Stomach (tissue), 9 donors: Measurements from ENCODE around the gene NOS3. TPM values are rescaled to one million over a fixed set of nuclear protein-coding genes. Genes with fewer than 3 reads are reported as not detected.

Experiments
- DNase-seq, 2 donors: peaks; one replicate each; pipeline versions ENCODE4 v3.0.0 to v3.0.0-alpha.2; 2013 to 2019
- H3K27ac ChIP-seq, 5 donors: fragments of 200-600 bp in 4 of 5; sonication (generic) in 4 of 5; one replicate each; pipeline ENCODE4 v1.5.1; 2013 to 2019; ENCODE audit warnings: mild to moderate bottlenecking in 1 of 5, moderate library complexity in 1 of 5
- H3K27me3 ChIP-seq, 3 donors: fragments of 200-600 bp; sonication (generic); one replicate each; pipeline ENCODE4 v1.5.1; 2017 to 2019; ENCODE audit warnings: mixed run types in 1 of 3
- H3K36me3 ChIP-seq, 4 donors: fragments of 200-600 bp; sonication (generic); 1 replicate in 3 of 4; 2 replicates in 1 of 4; pipeline ENCODE4 v1.5.1; 2016 to 2019
- H3K4me1 ChIP-seq, 4 donors: fragments of 200-600 bp; sonication (generic); one replicate each; pipeline ENCODE4 v1.5.1; 2016 to 2019
- H3K4me3 ChIP-seq, 4 donors: fragments of 200-600 bp; sonication (generic) in 3 of 4; one replicate each; pipeline ENCODE4 v1.5.1; 2016 to 2019; ENCODE audit warnings: mild to moderate bottlenecking in 1 of 4
- H3K9me3 ChIP-seq, 4 donors: fragments of 200-600 bp; sonication (generic); one replicate each; pipeline ENCODE4 v1.5.1; 2016 to 2019
- CTCF ChIP-seq, 7 experiments: fragments of 450-650 bp in 4 of 7; fragments of 200-600 bp in 3 of 7; sonication (generic) in 3 of 7; IDR thresholded peaks; one replicate each; pipeline ENCODE4 v1.5.1; 2016 to 2019; ENCODE audit warnings: antibody characterized with exemption in 7 of 7, control low read depth in 2 of 7, mild to moderate bottlenecking in 1 of 7
- EP300 ChIP-seq: sonication (generic); formaldehyde crosslinking; IDR thresholded peaks from one replicate; pipeline ENCODE4 v1.6.1; 2017; ENCODE audit warnings: antibody characterized with exemption
- POLR2A ChIP-seq, 4 donors: fragments of 450-650 bp; IDR thresholded peaks; one replicate each; pipeline ENCODE4 v1.6.1; 2016; ENCODE audit warnings: antibody characterized with exemption in 4 of 4, control low read depth in 2 of 4, mild to moderate bottlenecking in 1 of 4, moderate library complexity in 1 of 4
- POLR2AphosphoS5 ChIP-seq, 3 donors: sonication (generic); formaldehyde crosslinking; IDR thresholded peaks; one replicate each; pipeline ENCODE4 v1.6.1; 2016; ENCODE audit warnings: antibody characterized with exemption in 3 of 3
- WGBS, 5 donors: extraction: QIAGEN DNeasy Blood & Tissue Kit in 3 of 5; methylation state at CpG; one replicate each; pipeline versions ENCODE4 v1.1.5 to v1.1.7; 2013 to 2018; 5-methylcytosine and 5-hydroxymethylcytosine counted together
- intact Hi-C: fragments of 100-400 bp; cut with DNase I; formaldehyde crosslinking; loops from one replicate; pipeline ENCODE4 v1.15.1; 2023; ENCODE audit warnings: low total_unique reads
- polyA plus RNA-seq, 3 donors: library from polyadenylated mRNA; stranded (reverse); fragments of 200-250 nt; gene quantifications; one replicate each; pipeline ENCODE4 v1.2.3, GENCODE V29; 2013
- total RNA-seq, 5 donors: library from RNA; depleted of rRNA; stranded (reverse); fragments of >200 nt; gene quantifications; one replicate each; pipeline versions ENCODE4 v1.1.0 to v1.2.3, GENCODE V29; 2014 to 2016
- donor health status: healthy with polysubstance abuse.
- donor health status: Bipolar disorder and iron deficiency.
- donor health status: healthy.

NOS3 gene
- total and polyA plus RNA-seq, 8 donors, result 2.5 to 45.1 (median 7.5) TPM

- peak; percentile 55 to 81 for DNase-seq
- WGBS, 5 donors, result 0 to 14% (median 2%) methylated on average over 14 to 89 of the region's 89 CpGs
- H3K9me3 ChIP-seq, result no peaks in the 10 kb centered on the region
- H3K36me3 ChIP-seq, result no peaks in the 10 kb centered on the region
- H3K4me1 ChIP-seq, result peaks cover 45 to 97% (median 83%) of the 10 kb centered on the region in 4 donors
- peak overlapping the region; percentile 47 to 63 (median 48) for H3K4me3 ChIP-seq
- intact Hi-C loops, result no loop called here
- TF ChIP-seq POLR2AphosphoS5 (IDR thresholded peaks at IDR 0.05) (peak in 2 of 3 donors; percentile 17 to 24), EP300 (no peak), POLR2A (IDR thresholded peaks at IDR 0.05) (no peak), CTCF (IDR thresholded peaks at IDR 0.05) (peak in 3 of 7 experiments; percentile 11 to 37 (median 19))
- peak overlapping the region; percentile 34 to 87 (median 68) for H3K27ac ChIP-seq
- H3K27me3 ChIP-seq, result peaks cover 0 to 95% (median 60%) of the 10 kb centered on the region in 3 donors
Observed at GRCh38 chr7:150974468-150975391, 16.1 kb upstream of the NOS3 start.

GRCh38 chr7:150975536-150976319 is 15.1 kb upstream of the NOS3 start:
- no peak for DNase-seq
- peak overlapping the region; percentile 47 to 63 (median 52) for H3K4me3 ChIP-seq
- 62 to 73% (median 69%) methylated on average over 9 of the region's 9 CpGs for WGBS, 5 donors
- peaks cover 0 to 96% (median 60%) of the 10 kb centered on the region in 3 donors for H3K27me3 ChIP-seq
- peak overlapping the region; percentile 34 to 87 (median 68) for H3K27ac ChIP-seq
- H3K9me3 ChIP-seq, result no peaks in the 10 kb centered on the region
- intact Hi-C loops, result no loop called here
- peaks cover 45 to 91% (median 78%) of the 10 kb centered on the region in 4 donors for H3K4me1 ChIP-seq
- no peaks in the 10 kb centered on the region for H3K36me3 ChIP-seq
- TF ChIP-seq POLR2AphosphoS5 (IDR thresholded peaks at IDR 0.05) (no peak), POLR2A (IDR thresholded peaks at IDR 0.05) (no peak)

- peak in 1 of 3 donors; percentile 32 for TF ChIP-seq POLR2AphosphoS5 (IDR thresholded peaks at IDR 0.05)
- TF ChIP-seq EP300, result no peak
- Histone ChIP-seq H3K27ac (peak overlapping the region; percentile 18 to 87 (median 68)), H3K36me3 (no peaks in the 10 kb centered on the region), H3K9me3 (no peaks in the 10 kb centered on the region), H3K4me1 (peaks cover 45 to 81% (median 67%) of the 10 kb centered on the region in 4 donors), H3K4me3 (peak overlapping the region; percentile 48 to 56 (median 50)), H3K27me3 (peaks cover 0 to 96% (median 66%) of the 10 kb centered on the region in 3 donors)
- intact Hi-C loops, result no loop called here
- no peak for DNase-seq
- WGBS, 5 donors, result 44 to 56% (median 54%) methylated on average over 11 to 13 of the region's 13 CpGs
Observed at GRCh38 chr7:150976529-150977381, 14.1 kb upstream of the NOS3 start.

- WGBS, 5 donors, result 4 to 20% (median 8%) methylated on average over 16 to 62 of the region's 62 CpGs
- H3K36me3 ChIP-seq, result no peaks in the 10 kb centered on the region
- peaks cover 0 to 88% (median 67%) of the 10 kb centered on the region in 3 donors for H3K27me3 ChIP-seq
- H3K27ac ChIP-seq, result peak overlapping the region; percentile 18 to 87 (median 68)
- H3K9me3 ChIP-seq, result no peaks in the 10 kb centered on the region
- intact Hi-C loops, result no loop called here
- DNase-seq, result peak in 1 of 2 donors; percentile 60
- peak overlapping the region; percentile 48 to 56 (median 50) for H3K4me3 ChIP-seq
- peaks cover 45 to 73% (median 62%) of the 10 kb centered on the region in 4 donors for H3K4me1 ChIP-seq
- TF ChIP-seq POLR2AphosphoS5 (IDR thresholded peaks at IDR 0.05) (no peak), EP300 (no peak), CTCF (IDR thresholded peaks at IDR 0.05) (no peak), POLR2A (IDR thresholded peaks at IDR 0.05) (no peak)
Observed at GRCh38 chr7:150977382-150978125, 13.3 kb upstream of the NOS3 start.
